ENCODE measurements around the gene POLR3H. TPM values are rescaled to one million over a fixed set of nuclear protein-coding genes. Genes with fewer than 3 reads are reported as not detected.

Gene POLR3H
- total RNA-seq, 2 donors from 2014 or later, result 27.8 to 29.1 TPM

GRCh38 chr22:41481925-41482318 lies 62.3 kb downstream of the POLR3H start:
- intact Hi-C loops (cut with DNase I), result no loop called here
- no peak for DNase-seq (ENCODE audit: low spot score)

GRCh38 chr22:41481131-41481830 lies 63.0 kb downstream of the POLR3H start:
- Histone ChIP-seq H3K4me3 (no peak overlapping the region), H3K27ac (no peak overlapping the region), H3K9me3 (no peaks in the 10 kb centered on the region), H3K4me1 (replicated peaks) (no peaks in the 10 kb centered on the region), H3K27me3 (replicated peaks; ENCODE audit: insufficient read depth) (no peaks in the 10 kb centered on the region), H3K36me3 (no peaks in the 10 kb centered on the region)
- intact Hi-C loops (cut with DNase I), result no loop called here
- TF ChIP-seq, protein P1, sequence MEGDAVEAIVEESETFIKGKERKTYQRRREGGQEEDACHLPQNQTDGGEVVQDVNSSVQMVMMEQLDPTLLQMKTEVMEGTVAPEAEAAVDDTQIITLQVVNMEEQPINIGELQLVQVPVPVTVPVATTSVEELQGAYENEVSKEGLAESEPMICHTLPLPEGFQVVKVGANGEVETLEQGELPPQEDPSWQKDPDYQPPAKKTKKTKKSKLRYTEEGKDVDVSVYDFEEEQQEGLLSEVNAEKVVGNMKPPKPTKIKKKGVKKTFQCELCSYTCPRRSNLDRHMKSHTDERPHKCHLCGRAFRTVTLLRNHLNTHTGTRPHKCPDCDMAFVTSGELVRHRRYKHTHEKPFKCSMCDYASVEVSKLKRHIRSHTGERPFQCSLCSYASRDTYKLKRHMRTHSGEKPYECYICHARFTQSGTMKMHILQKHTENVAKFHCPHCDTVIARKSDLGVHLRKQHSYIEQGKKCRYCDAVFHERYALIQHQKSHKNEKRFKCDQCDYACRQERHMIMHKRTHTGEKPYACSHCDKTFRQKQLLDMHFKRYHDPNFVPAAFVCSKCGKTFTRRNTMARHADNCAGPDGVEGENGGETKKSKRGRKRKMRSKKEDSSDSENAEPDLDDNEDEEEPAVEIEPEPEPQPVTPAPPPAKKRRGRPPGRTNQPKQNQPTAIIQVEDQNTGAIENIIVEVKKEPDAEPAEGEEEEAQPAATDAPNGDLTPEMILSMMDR (IDR thresholded peaks at IDR 0.05), result no peak
- TF ChIP-seq POLR2AphosphoS5 (IDR thresholded peaks at IDR 0.05), result no peak
- no peak for TF ChIP-seq POLR2A (IDR thresholded peaks at IDR 0.05)
- DNase-seq (ENCODE audit: low spot score), result no peak
- 77% methylated on average over 14 of the region's 15 CpGs for WGBS

More at GRCh38 chr22:41481925-41482318, 62.3 kb downstream of the POLR3H start:
- Histone ChIP-seq H3K27me3 (replicated peaks; ENCODE audit: insufficient read depth) (no peaks in the 10 kb centered on the region), H3K9me3 (no peaks in the 10 kb centered on the region), H3K4me1 (replicated peaks) (no peaks in the 10 kb centered on the region), H3K27ac (no peak overlapping the region), H3K36me3 (no peaks in the 10 kb centered on the region), H3K4me3 (no peak overlapping the region)
- TF ChIP-seq POLR2AphosphoS5 (IDR thresholded peaks at IDR 0.05), result no peak
- TF ChIP-seq POLR2A (IDR thresholded peaks at IDR 0.05), result no peak
- TF ChIP-seq, protein P1 (IDR thresholded peaks at IDR 0.05), result no peak
- WGBS, result 48% methylated on average over 5 of the region's 5 CpGs

DNA sequence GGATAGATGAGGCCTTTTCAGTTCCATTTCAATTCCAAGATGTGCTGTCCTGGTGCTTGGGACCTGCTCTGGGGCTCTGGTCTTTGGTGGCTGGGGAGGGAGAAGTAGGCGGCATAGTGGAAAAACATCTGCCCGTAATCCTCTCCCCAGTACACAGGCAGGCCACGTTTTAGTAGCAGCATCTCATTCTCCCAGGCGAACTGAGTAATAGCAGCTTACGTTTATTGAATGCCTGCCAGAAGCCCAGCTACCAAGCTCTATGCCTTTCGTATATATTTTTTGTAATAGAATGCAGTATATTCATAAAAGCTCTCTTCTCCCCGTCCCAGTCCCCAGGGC lies 63.9 kb downstream of the POLR3H start:
- intact Hi-C loops (cut with DNase I), result no loop called here
- Histone ChIP-seq H3K27ac (no peak overlapping the region), H3K27me3 (replicated peaks; ENCODE audit: insufficient read depth) (no peaks in the 10 kb centered on the region), H3K9me3 (no peaks in the 10 kb centered on the region), H3K4me1 (replicated peaks) (no peaks in the 10 kb centered on the region), H3K36me3 (no peaks in the 10 kb centered on the region), H3K4me3 (no peak overlapping the region)
- no peak for DNase-seq (ENCODE audit: low spot score)
- WGBS, result 59% methylated on average over 7 of the region's 7 CpGs
- TF ChIP-seq POLR2A (IDR thresholded peaks at IDR 0.05), result no peak
- TF ChIP-seq, protein P1 (IDR thresholded peaks at IDR 0.05), result no peak
- TF ChIP-seq POLR2AphosphoS5 (IDR thresholded peaks at IDR 0.05), result no peak

GRCh38 chr22:41479671-41480396 lies 64.4 kb downstream of the POLR3H start:
- 76% methylated on average over 6 of the region's 6 CpGs for WGBS
- TF ChIP-seq POLR2AphosphoS5 (IDR thresholded peaks at IDR 0.05) (no peak), POLR2A (IDR thresholded peaks at IDR 0.05) (no peak)
- TF ChIP-seq, protein P1 (IDR thresholded peaks at IDR 0.05), result no peak
- Histone ChIP-seq H3K27ac (no peak overlapping the region), H3K4me1 (replicated peaks) (no peaks in the 10 kb centered on the region), H3K4me3 (no peak overlapping the region), H3K27me3 (replicated peaks; ENCODE audit: insufficient read depth) (no peaks in the 10 kb centered on the region), H3K9me3 (no peaks in the 10 kb centered on the region), H3K36me3 (no peaks in the 10 kb centered on the region)
- no peak for DNase-seq (ENCODE audit: low spot score)
- intact Hi-C loops (cut with DNase I), result no loop called here
